Type B pancreatic cell (in vitro differentiated cells): ENCODE data around the gene ANK3. TPM values are rescaled to one million over a fixed set of nuclear protein-coding genes. Genes with fewer than 3 reads are reported as not detected.

Experiments used
- DNase-seq: peaks from one replicate; pipeline ENCODE4 v3.0.0; 2021; ENCODE audit warnings: mixed read lengths; ENCODE audit not compliant: unreplicated experiment; ENCODE audit errors: extremely low spot score
- H3K27ac Mint-ChIP-seq: 2 replicates; pipeline ENCODE4 v1.8.0; 2021; ENCODE audit warnings: mild to moderate bottlenecking, mixed read lengths
- H3K27me3 Mint-ChIP-seq: 2 replicates; pipeline ENCODE4 v1.8.0; 2021; ENCODE audit warnings: mixed read lengths
- H3K36me3 Mint-ChIP-seq: 2 replicates; pipeline ENCODE4 v1.8.0; 2021; ENCODE audit warnings: mixed read lengths
- H3K4me1 Mint-ChIP-seq: one replicate; pipeline ENCODE4 v1.8.0; 2021; ENCODE audit warnings: mixed read lengths; ENCODE audit not compliant: unreplicated experiment
- H3K4me3 Mint-ChIP-seq: 2 replicates; pipeline ENCODE4 v1.8.0; 2021; ENCODE audit warnings: mild to moderate bottlenecking, mixed read lengths
- H3K9me3 Mint-ChIP-seq: 2 replicates; pipeline ENCODE4 v1.8.0; 2021; ENCODE audit warnings: mixed read lengths
- CTCF ChIP-seq: fragments of 200-600 bp; sonication (generic); conservative IDR thresholded peaks from 2 replicates; pipeline ENCODE4 v1.5.0; 2021; ENCODE audit warnings: antibody characterized with exemption, mild to moderate bottlenecking
- total RNA-seq: library from RNA; stranded (reverse); gene quantifications from 2 replicates; pipeline ENCODE4 v1.2.1, GENCODE V29; 2021; ENCODE audit warnings: low replicate concordance

Gene ANK3
- total RNA-seq, 1 donor from 2014 or later = 90.2 TPM

GRCh38 chr10:60271319-60272040, 118.2 kb downstream of the ANK3 start:
- DNase-seq = no peak
- peaks cover 3% of the 10 kb centered on the region for H3K36me3 Mint-ChIP-seq
- H3K9me3 Mint-ChIP-seq = no peaks in the 10 kb centered on the region
- H3K4me1 Mint-ChIP-seq = no peaks in the 10 kb centered on the region
- no peak overlapping the region for H3K4me3 Mint-ChIP-seq
- no peak overlapping the region for H3K27ac Mint-ChIP-seq
- no peaks in the 10 kb centered on the region for H3K27me3 Mint-ChIP-seq
- TF ChIP-seq CTCF = no peak

- Mint-ChIP-seq H3K27ac (no peak overlapping the region), H3K27me3 (no peaks in the 10 kb centered on the region), H3K4me1 (no peaks in the 10 kb centered on the region), H3K9me3 (no peaks in the 10 kb centered on the region), H3K4me3 (no peak overlapping the region), H3K36me3 (peaks cover 3% of the 10 kb centered on the region)
- DNase-seq = no peak
- no peak for TF ChIP-seq CTCF
These were observed 119.2 kb downstream of the ANK3 start for GRCh38 chr10:60270426-60270825.

DNA sequence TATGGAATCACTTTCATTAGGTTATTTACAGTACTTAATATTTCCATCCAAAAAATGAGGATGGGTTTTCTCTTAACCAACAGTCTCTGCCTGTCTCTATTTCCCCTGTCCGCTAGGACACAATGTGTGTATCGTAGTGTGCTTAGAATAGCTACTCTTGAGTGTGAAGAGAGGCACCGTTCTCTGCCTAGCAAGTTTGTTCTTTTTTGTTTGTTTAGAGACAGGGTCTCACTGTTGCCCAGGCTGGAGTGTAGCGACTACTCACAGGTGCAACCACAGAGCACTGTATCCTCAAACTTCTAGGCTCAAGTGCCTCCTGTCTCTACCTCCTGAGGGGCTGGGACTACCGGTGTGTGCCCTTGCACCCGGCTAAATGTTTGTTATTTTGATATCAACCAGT, 121.9 kb downstream of the ANK3 start:
- Mint-ChIP-seq H3K4me3 (no peak overlapping the region), H3K36me3 (peaks cover 2% of the 10 kb centered on the region), H3K9me3 (no peaks in the 10 kb centered on the region), H3K27me3 (no peaks in the 10 kb centered on the region), H3K27ac (no peak overlapping the region), H3K4me1 (no peaks in the 10 kb centered on the region)
- no peak for TF ChIP-seq CTCF
- no peak for DNase-seq

DNA sequence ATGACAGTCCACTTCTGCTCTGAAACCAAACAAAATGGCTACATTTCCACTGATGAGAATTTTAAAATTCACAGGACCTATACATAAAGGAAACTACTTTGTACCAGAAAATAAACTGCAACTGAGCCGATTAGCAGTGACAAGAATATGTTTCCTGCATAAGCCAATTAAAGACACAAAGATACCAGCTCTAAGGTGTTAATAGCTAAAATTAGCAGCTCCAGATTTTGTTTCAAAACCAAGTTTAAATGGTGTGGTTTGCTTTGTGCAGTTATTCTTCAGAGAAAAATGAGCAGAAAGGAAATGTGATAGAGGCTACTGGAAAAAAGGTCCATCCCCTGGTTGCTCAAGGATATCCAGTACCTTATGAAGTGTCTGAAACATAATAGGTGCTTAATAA, 123.2 kb downstream of the ANK3 start:
- DNase-seq = no peak
- no peaks in the 10 kb centered on the region for H3K27me3 Mint-ChIP-seq
- H3K27ac Mint-ChIP-seq = no peak overlapping the region
- no peaks in the 10 kb centered on the region for H3K4me1 Mint-ChIP-seq
- no peak for TF ChIP-seq CTCF
- no peaks in the 10 kb centered on the region for H3K9me3 Mint-ChIP-seq
- peaks cover 4% of the 10 kb centered on the region for H3K36me3 Mint-ChIP-seq
- no peak overlapping the region for H3K4me3 Mint-ChIP-seq

DNA sequence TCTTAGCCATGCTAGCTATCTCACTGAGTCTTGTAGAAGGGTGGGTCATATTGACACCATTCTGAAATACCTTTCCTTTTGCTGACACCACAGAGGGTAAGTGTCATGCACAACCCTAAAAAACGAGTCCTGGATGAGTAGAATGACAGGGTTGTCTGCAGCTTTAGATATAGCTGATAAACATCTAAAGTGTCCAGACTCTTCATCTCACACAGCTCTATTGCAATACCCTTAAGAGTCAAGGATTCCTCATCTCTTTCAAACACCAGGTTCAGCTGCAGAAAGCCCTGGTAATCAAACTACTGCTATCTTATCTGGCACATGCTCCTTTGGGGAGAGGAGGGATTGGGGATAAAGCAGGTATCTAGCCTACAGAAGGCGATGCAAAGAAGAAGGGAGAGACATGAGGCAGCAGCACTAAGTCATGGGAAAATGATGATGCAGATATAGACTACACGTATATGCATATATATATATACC, 127.0 kb downstream of the ANK3 start:
- Mint-ChIP-seq H3K4me3 (no peak overlapping the region), H3K4me1 (peaks cover 13% of the 10 kb centered on the region), H3K36me3 (peaks cover 9% of the 10 kb centered on the region), H3K27ac (no peak overlapping the region), H3K9me3 (no peaks in the 10 kb centered on the region), H3K27me3 (no peaks in the 10 kb centered on the region)
- TF ChIP-seq CTCF = no peak
- no peak for DNase-seq
